Right hindlimb (tissue), 1 donor: ENCODE results near the gene ZFYVE28.
A peak's percentile ranks its signal among the peaks of the same experiment; 100 is the strongest.

ENCODE experiments used
- DNase-seq: peaks from one replicate; pipeline ENCODE4 v3.0.0-alpha.2; 2018

ZFYVE28 gene

GRCh38 chr4:2268357-2269205 lies 149.9 kb downstream of the ZFYVE28 start:
- no peak for DNase-seq

GRCh38 chr4:2267841-2268240 lies 150.6 kb downstream of the ZFYVE28 start:
- DNase-seq: no peak

GRCh38 chr4:2267320-2267811 lies 151.1 kb downstream of the ZFYVE28 start:
- DNase-seq: no peak

GRCh38 chr4:2266821-2267220 lies 151.6 kb downstream of the ZFYVE28 start:
- DNase-seq: no peak

- DNase-seq: peak; percentile 71
These were observed 152.3 kb downstream of the ZFYVE28 start for GRCh38 chr4:2266181-2266580.

GRCh38 chr4:2265113-2266110 lies 153.0 kb downstream of the ZFYVE28 start:
- no peak for DNase-seq

- DNase-seq: no peak
These were observed 153.9 kb downstream of the ZFYVE28 start for GRCh38 chr4:2264481-2265041.

GRCh38 chr4:2263926-2264321 lies 154.5 kb downstream of the ZFYVE28 start:
- peak; percentile 25 for DNase-seq

- DNase-seq: no peak
These were observed 155.5 kb downstream of the ZFYVE28 start for GRCh38 chr4:2262944-2263250.

- DNase-seq: peak; percentile 100
These were observed 156.1 kb downstream of the ZFYVE28 start for GRCh38 chr4:2262145-2262943.

GRCh38 chr4:2261853-2262144 lies 156.6 kb downstream of the ZFYVE28 start, which contains the start of gene MXD4:
TSS of gene MXD4 (minus strand) at chr4:2262109. CDS start at chr4:2261980, 129 bp downstream.
- no peak for DNase-seq

GRCh38 chr4:2261110-2261852 lies 157.2 kb downstream of the ZFYVE28 start:
- DNase-seq: peak; percentile 65

- DNase-seq: peak; percentile 25
These were observed 157.9 kb downstream of the ZFYVE28 start for GRCh38 chr4:2260344-2261109.

GRCh38 chr4:2259541-2260343 lies 158.7 kb downstream of the ZFYVE28 start:
- DNase-seq: peak; percentile 30

- peak; percentile 19 for DNase-seq
These were observed 159.4 kb downstream of the ZFYVE28 start for GRCh38 chr4:2259036-2259540.

GRCh38 chr4:2258091-2259035 lies 160.1 kb downstream of the ZFYVE28 start:
- peak; percentile 18 for DNase-seq

GRCh38 chr4:2257361-2258081 lies 160.9 kb downstream of the ZFYVE28 start:
- peak; percentile 22 for DNase-seq

- peak; percentile 24 for DNase-seq
These were observed 161.7 kb downstream of the ZFYVE28 start for GRCh38 chr4:2256781-2257191.
